Heart left ventricle (tissue), 16 donors: ENCODE measurements around the gene UBE4B. TPM values are rescaled to one million over a fixed set of nuclear protein-coding genes. Genes with fewer than 3 reads are reported as not detected.

Source experiments
- ATAC-seq, 4 donors: fragments of 200-7000 bp; cut with Tn5 transposase; one replicate each; pipeline ENCODE4 v1.9.1; 2020 to 2022; ENCODE audit warnings: moderate library complexity in 4 of 4, mild to moderate bottlenecking in 3 of 4, moderate number of reproducible peaks in 1 of 4
- DNase-seq, 5 donors: peaks; one replicate each; pipeline ENCODE4 v3.0.0-alpha.2; 2020
- H3K27ac ChIP-seq, 12 donors: fragments of 200-600 bp; sonication (generic) in 4 of 12; one replicate each; pipeline versions ENCODE4 v1.5.0 to v1.8.0; 2016 to 2022; ENCODE audit warnings: mild to moderate bottlenecking in 2 of 12
- H3K27me3 ChIP-seq, 9 donors: fragments of 200-600 bp; sonication (generic) in 2 of 9; one replicate each; pipeline versions ENCODE4 v1.5.1 to v1.8.0; 2016 to 2022; ENCODE audit warnings: mild to moderate bottlenecking in 3 of 9
- H3K36me3 ChIP-seq, 9 donors: fragments of 200-600 bp; sonication (generic) in 2 of 9; one replicate each; pipeline versions ENCODE4 v1.5.0 to v1.8.0; 2018 to 2022; ENCODE audit warnings: mild to moderate bottlenecking in 2 of 9
- H3K4me1 ChIP-seq, 12 donors: fragments of 200-600 bp; sonication (generic) in 4 of 12; one replicate each; pipeline versions ENCODE4 v1.5.0 to v1.8.0; 2016 to 2022; ENCODE audit warnings: mild to moderate bottlenecking in 3 of 12
- H3K4me3 ChIP-seq, 12 donors: fragments of 200-600 bp; sonication (generic) in 4 of 12; one replicate each; pipeline versions ENCODE4 v1.5.0 to v1.8.0; 2017 to 2022; ENCODE audit warnings: mild to moderate bottlenecking in 9 of 12, moderate library complexity in 4 of 12
- H3K9me3 ChIP-seq, 12 donors: fragments of 200-600 bp; sonication (generic) in 4 of 12; one replicate each; pipeline versions ENCODE4 v1.5.0 to v1.8.0; 2016 to 2022; ENCODE audit warnings: mild to moderate bottlenecking in 1 of 12
- POLR2A ChIP-seq, 2 donors: fragments of 450-650 bp; IDR thresholded peaks; one replicate each; pipeline ENCODE4 v1.6.1; 2017; ENCODE audit warnings: antibody characterized with exemption in 2 of 2, mild to moderate bottlenecking in 2 of 2, moderate library complexity in 2 of 2
- WGBS, 4 donors: extraction: QIAGEN DNeasy Blood & Tissue Kit in 2 of 4; methylation state at CpG; one replicate each; pipeline versions ENCODE4 v1.1.5 to v1.1.7; 2013 to 2018; 5-methylcytosine and 5-hydroxymethylcytosine counted together
- intact Hi-C, 10 donors: fragments of 100-400 bp; cut with DNase I; formaldehyde crosslinking; loops; one replicate each; pipeline versions ENCODE4 v1.11.1 to v1.14.2; 2022
- polyA plus RNA-seq, 2 donors: library from polyadenylated mRNA; stranded (reverse); fragments of 200-250 nt; gene quantifications; one replicate each; pipeline ENCODE4 v1.2.3, GENCODE V29; 2013
- total RNA-seq, 9 donors: library from RNA; depleted of rRNA in 2 of 9; stranded (reverse); fragments of >200 nt in 2 of 9; fragmentation: NEBNext Ultra II Directional in 3 of 9; extraction: Animal tissue kit (Norgen Biotek cat#: 25700) in 3 of 9; gene quantifications; one replicate each; pipeline versions ENCODE4 v1.1.0 to v1.2.4, GENCODE V29; 2016 to 2023
- TF ChIP-seq, protein P1 (sequence below), 12 donors: fragments of 200-600 bp; sonication (generic) in 4 of 12; IDR thresholded peaks; one replicate each; pipeline versions ENCODE4 v1.5.0 to v1.8.0; 2018 to 2022; ENCODE audit warnings: antibody characterized with exemption in 12 of 12, mild to moderate bottlenecking in 5 of 12
- donor health status: ischemic (EF 13 %, LVEDD 7.1; RV severe dilation, severe dysfunction).
- donor health status: healthy with polysubstance abuse.
- donor health status: DM: no; HTN: yes; CAD: no.
- donor health status: DM: no; HTN: no; CAD: no.
- donor health status: ischemic (EF 25% LVEDD 6.9; RV normal size, moderate dysfunction).
- donor health status: ischemic (EF 25% LVEDD 5.7; RV mildly dilated, moderate dysfunction).
- donor health status: healthy.
- donor health status: DM: yes; HTN: yes; CAD: no.
- donor health status: ischemic (EF 35%, LVEDD 5.7; RV mildly dilated, moderate dysfunction).
- donor health status: nonischemic (EF 11% LVEDD 7.7; RV severe dilation, severe dysfunction).
- donor health status: DM: yes; HTN: yes; CAD: no.
- donor health status: PGD.
- donor health status: ischemic (EF 29% LVEDD 5.4; RV normal size, mild dysfunction).
- donor health status: nonischemic (EF 23%, LVEDD 6.1; RV moderate dilation, normal function).

Gene UBE4B
- total and polyA plus RNA-seq, 11 donors = 18.5 to 132 (median 67.3) TPM

DNA sequence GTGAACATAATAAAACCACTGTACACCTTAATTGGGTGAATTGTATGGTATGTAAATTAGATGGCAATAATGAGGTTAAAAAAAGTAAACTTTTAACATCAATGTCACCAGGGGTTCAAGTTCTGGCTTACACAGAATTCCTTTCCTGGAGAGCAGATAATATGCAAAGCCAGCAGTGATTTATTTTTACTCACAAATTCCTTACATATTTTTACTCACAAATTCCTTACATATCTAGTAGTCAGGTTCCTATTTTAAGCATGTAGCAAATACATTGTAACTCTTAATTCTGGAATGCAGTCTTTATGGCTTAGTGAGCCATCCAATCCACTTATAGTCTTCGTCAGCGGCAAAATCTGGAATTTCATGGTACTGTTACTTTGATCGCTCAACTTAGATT, 1.3 kb upstream of the UBE4B start:
- TF ChIP-seq, protein P1, sequence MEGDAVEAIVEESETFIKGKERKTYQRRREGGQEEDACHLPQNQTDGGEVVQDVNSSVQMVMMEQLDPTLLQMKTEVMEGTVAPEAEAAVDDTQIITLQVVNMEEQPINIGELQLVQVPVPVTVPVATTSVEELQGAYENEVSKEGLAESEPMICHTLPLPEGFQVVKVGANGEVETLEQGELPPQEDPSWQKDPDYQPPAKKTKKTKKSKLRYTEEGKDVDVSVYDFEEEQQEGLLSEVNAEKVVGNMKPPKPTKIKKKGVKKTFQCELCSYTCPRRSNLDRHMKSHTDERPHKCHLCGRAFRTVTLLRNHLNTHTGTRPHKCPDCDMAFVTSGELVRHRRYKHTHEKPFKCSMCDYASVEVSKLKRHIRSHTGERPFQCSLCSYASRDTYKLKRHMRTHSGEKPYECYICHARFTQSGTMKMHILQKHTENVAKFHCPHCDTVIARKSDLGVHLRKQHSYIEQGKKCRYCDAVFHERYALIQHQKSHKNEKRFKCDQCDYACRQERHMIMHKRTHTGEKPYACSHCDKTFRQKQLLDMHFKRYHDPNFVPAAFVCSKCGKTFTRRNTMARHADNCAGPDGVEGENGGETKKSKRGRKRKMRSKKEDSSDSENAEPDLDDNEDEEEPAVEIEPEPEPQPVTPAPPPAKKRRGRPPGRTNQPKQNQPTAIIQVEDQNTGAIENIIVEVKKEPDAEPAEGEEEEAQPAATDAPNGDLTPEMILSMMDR (IDR thresholded peaks at IDR 0.05) = no peak
- TF ChIP-seq POLR2A (IDR thresholded peaks at IDR 0.05) = no peak
- Histone ChIP-seq H3K4me1 (peaks cover 0 to 38% (median 19%) of the 10 kb centered on the region in 12 donors), H3K27ac (peak overlapping the region in 6 of 12 donors; percentile 67 to 99 (median 92)), H3K36me3 (peaks cover 0 to 5% (median 2%) of the 10 kb centered on the region in 9 donors), H3K4me3 (no peak overlapping the region), H3K27me3 (no peaks in the 10 kb centered on the region), H3K9me3 (no peaks in the 10 kb centered on the region)
- DNase-seq = no peak
- ATAC-seq = no peak
- WGBS, 4 donors = 47 to 70% (median 52%) methylated on average over 3 of the region's 3 CpGs
- intact Hi-C loops = loop anchor here in 8 of 10 donors (5.0 to 10.0 kb wide), 6 partner anchors 76 to 157 kb away; partner anchors contain the start of genes LZIC (in 1 of the 8) and NMNAT1 (in 1 of the 8)

DNA sequence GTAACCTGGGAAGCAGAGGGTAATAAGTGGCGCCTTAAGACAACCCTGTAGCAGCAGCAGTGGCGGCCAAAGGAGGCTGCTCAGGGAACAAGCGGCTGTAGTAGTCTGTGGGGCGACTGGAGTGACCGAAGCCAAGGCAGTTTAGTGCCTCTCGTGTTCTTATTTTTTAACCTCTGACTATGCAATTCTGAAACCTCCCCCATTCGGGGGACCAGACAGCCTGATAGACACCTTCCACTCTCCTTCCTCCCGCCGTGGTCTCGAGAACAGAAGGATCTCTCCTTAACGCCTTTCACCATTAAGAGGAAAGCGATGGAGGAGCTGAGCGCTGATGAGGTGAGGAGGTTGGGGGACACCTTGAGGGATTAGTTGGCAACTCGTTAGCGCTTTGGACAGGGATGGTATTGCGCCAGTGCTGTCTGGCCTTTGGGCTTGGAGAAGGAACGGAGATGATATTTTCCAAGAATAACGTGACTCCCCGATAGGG, 644 bp downstream of the UBE4B start:
- DNase-seq (peak in 1 of 5 donors; percentile 34), ATAC-seq (peak; percentile 25 to 47 (median 34))
- Histone ChIP-seq H3K36me3 (peaks cover 0 to 25% (median 21%) of the 10 kb centered on the region in 9 donors), H3K4me3 (peak overlapping the region; percentile 73 to 100 (median 90)), H3K27ac (peak overlapping the region; percentile 65 to 99 (median 95)), H3K27me3 (no peaks in the 10 kb centered on the region), H3K4me1 (peaks cover 0 to 41% (median 21%) of the 10 kb centered on the region in 12 donors), H3K9me3 (no peaks in the 10 kb centered on the region)
- no peak for TF ChIP-seq POLR2A (IDR thresholded peaks at IDR 0.05)
- TF ChIP-seq, protein P1 (IDR thresholded peaks at IDR 0.05) = no peak
- WGBS, 4 donors = 0 to 1% (median 0%) methylated on average over 19 of the region's 19 CpGs
- intact Hi-C loops = loop anchor here in 9 of 10 donors (2.0 to 10.0 kb wide), 11 partner anchors 74 to 159 kb away; partner anchors contain the start of genes LZIC (in 2 of the 9) and NMNAT1 (in 2 of the 9)

DNA sequence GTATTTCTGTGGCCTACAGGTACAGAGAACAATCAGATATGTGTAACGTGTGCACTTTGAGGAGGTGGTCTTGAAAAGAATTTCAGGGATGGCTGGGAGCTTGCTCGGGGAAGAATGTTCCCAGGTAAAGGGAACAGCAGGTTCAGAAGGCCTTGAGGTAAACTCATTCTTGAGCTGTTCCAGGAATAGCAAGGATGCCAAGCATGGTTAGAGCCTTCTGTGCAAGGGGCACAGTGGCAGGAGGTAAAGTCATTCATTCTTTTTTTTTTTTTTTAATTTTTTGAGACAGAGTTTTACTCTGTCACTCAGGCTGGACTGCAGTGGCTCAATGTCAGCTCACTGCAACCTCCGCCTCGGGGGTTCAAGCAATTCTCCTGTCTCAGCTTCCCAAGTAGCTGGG, 10.0 kb downstream of the UBE4B start:
- intact Hi-C loops = no loop called here
- H3K27ac ChIP-seq = no peak overlapping the region
- DNase-seq = no peak
- TF ChIP-seq, protein P1 (IDR thresholded peaks at IDR 0.05) = no peak
- no peak for TF ChIP-seq POLR2A (IDR thresholded peaks at IDR 0.05)
- H3K27me3 ChIP-seq = no peaks in the 10 kb centered on the region
- no peak overlapping the region for H3K4me3 ChIP-seq
- H3K4me1 ChIP-seq = peaks cover 0 to 44% (median 23%) of the 10 kb centered on the region in 12 donors
- H3K9me3 ChIP-seq = no peaks in the 10 kb centered on the region
- no peak for ATAC-seq
- 88 to 96% (median 92%) methylated on average over 4 of the region's 4 CpGs for WGBS, 4 donors
- peaks cover 0 to 60% (median 23%) of the 10 kb centered on the region in 9 donors for H3K36me3 ChIP-seq

DNA sequence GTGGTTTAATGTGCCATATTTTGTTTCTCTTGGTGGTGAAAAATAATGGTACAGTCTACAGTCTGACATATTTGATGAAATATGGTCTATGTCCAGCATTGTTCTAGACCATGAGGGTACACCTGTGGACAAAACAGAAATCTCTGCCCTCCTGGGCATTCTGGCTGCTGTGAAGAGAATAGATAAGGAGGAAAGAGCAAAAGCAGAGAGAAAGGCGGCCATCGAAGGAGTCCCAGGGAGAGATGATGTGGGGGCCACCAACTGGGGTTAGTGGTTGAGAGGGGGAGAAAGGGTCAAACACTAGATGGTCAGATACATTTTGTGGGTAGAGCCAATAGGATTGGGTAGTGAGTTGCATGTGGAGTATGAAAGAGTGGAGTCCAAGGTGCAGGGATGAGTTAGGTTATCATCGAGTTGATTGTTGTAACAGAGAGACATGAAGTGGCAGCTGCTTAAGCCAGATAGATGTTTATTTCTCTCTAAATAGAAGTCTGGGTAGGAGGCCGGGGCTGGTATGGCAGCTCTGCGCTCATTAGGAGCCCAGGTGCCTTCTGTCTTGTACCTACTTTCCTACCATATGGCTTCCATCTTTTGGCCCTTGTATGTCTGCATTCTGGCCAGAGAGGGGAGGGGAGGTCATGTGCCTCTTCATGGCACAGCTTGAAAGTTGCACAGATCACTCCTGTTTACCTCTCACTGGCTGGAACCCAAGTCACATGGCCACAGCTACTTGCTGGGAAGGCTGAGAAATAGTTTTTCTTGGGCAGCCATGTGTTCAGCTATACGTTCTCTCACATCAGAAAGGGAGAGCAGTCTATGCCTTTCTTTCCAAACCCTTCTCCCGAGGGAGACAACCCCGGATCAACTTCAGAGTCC, 13.0 kb downstream of the UBE4B start:
- H3K4me3 ChIP-seq = no peak overlapping the region

More for the DNA sequence above, 13.0 kb downstream of the UBE4B start:
- WGBS, 4 donors = 59 to 73% (median 69%) methylated on average over 8 of the region's 8 CpGs
- intact Hi-C loops = no loop called here
- Histone ChIP-seq H3K27me3 (no peaks in the 10 kb centered on the region), H3K36me3 (peaks cover 0 to 49% (median 12%) of the 10 kb centered on the region in 9 donors), H3K4me1 (peaks cover 0 to 53% (median 25%) of the 10 kb centered on the region in 12 donors), H3K9me3 (no peaks in the 10 kb centered on the region), H3K27ac (peak overlapping the region in 7 of 12 donors; percentile 7 to 72 (median 41))
- DNase-seq (no peak), ATAC-seq (peak in 3 of 4 donors; percentile 21 to 50 (median 45))
- TF ChIP-seq POLR2A (IDR thresholded peaks at IDR 0.05) = no peak
- TF ChIP-seq, protein P1 (IDR thresholded peaks at IDR 0.05) = no peak
